Muscle layer of colon (tissue), 2 donors: ENCODE results near the gene RBM47.
"Not testable (repeated sequence)": the region's sequence is repeated elsewhere in the genome, so short reads cannot be mapped to it uniquely, and the experiment has no call there.

Experiments
- H3K27ac ChIP-seq: one replicate; pipeline ENCODE4 v1.7.0; 2013; ENCODE audit warnings: low read depth, mild to moderate bottlenecking, low read length, moderate library complexity
- H3K27me3 ChIP-seq, 2 donors: one replicate each; pipeline ENCODE4 v1.7.0; 2013; ENCODE audit warnings: low read length in 2 of 2, mild to moderate bottlenecking in 2 of 2; ENCODE audit not compliant: insufficient read depth in 2 of 2, control insufficient read depth in 1 of 2
- H3K36me3 ChIP-seq: one replicate; pipeline ENCODE4 v1.7.0; 2013; ENCODE audit warnings: mild to moderate bottlenecking, low read length; ENCODE audit not compliant: insufficient read depth
- H3K4me1 ChIP-seq: one replicate; pipeline ENCODE4 v1.7.0; 2013; ENCODE audit warnings: mild to moderate bottlenecking, low read length; ENCODE audit not compliant: insufficient read depth
- H3K4me3 ChIP-seq, 2 donors: one replicate each; pipeline ENCODE4 v1.7.0; 2013; ENCODE audit warnings: low read length in 2 of 2, low read depth in 1 of 2, mild to moderate bottlenecking in 1 of 2, moderate library complexity in 1 of 2
- H3K9ac ChIP-seq: one replicate; pipeline ENCODE4 v1.7.0; 2013; ENCODE audit warnings: low read length
- H3K9me3 ChIP-seq: one replicate; pipeline ENCODE4 v1.7.0; 2013; ENCODE audit warnings: mild to moderate bottlenecking, low read length
- donor health status: abdominal sarcoma.
- donor health status: Adenocarcinoma of cecum.

Gene RBM47

DNA sequence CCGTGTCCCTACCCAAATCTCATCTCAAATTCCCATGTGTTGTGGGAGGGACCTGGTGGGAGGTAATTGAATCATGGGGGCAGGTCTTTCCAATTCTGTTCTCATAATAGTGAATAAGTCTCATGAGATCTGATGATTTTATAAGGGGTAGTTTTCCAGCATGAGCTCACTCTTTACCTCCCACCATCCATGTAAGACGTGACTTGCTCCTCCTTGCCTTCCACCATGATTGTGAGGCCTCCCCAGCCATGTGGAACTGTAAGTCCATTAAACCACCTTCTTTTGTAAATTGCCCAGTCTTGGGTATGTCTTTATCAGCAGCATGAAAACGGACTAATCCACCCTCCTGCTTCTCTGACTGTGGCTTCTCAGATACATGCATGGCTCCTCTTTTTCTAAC is 222.2 kb downstream of the RBM47 start:
- not testable (repeated sequence) for H3K9me3 ChIP-seq, H3K4me1 ChIP-seq, H3K27me3 ChIP-seq, H3K27ac ChIP-seq, H3K9ac ChIP-seq, H3K36me3 ChIP-seq, H3K4me3 ChIP-seq

GRCh38 chr4:40406340-40406739 is 223.3 kb downstream of the RBM47 start:
- no peaks in the 10 kb centered on the region for H3K36me3 ChIP-seq
- H3K27ac ChIP-seq = no peak overlapping the region
- no peaks in the 10 kb centered on the region for H3K27me3 ChIP-seq
- no peak overlapping the region for H3K9ac ChIP-seq
- no peak overlapping the region for H3K4me3 ChIP-seq
- H3K4me1 ChIP-seq = no peaks in the 10 kb centered on the region
- no peaks in the 10 kb centered on the region for H3K9me3 ChIP-seq

GRCh38 chr4:40405193-40405592 is 224.5 kb downstream of the RBM47 start:
- Histone ChIP-seq H3K4me3 (no peak overlapping the region), H3K36me3 (no peaks in the 10 kb centered on the region), H3K27me3 (no peaks in the 10 kb centered on the region), H3K9ac (no peak overlapping the region), H3K4me1 (no peaks in the 10 kb centered on the region), H3K27ac (no peak overlapping the region), H3K9me3 (no peaks in the 10 kb centered on the region)

GRCh38 chr4:40403081-40403480 is 226.6 kb downstream of the RBM47 start:
- Histone ChIP-seq H3K36me3 (no peaks in the 10 kb centered on the region), H3K27me3 (no peaks in the 10 kb centered on the region), H3K4me3 (no peak overlapping the region), H3K9ac (no peak overlapping the region), H3K9me3 (no peaks in the 10 kb centered on the region), H3K4me1 (no peaks in the 10 kb centered on the region), H3K27ac (no peak overlapping the region)

- no peak overlapping the region for H3K9ac ChIP-seq
- H3K36me3 ChIP-seq = no peaks in the 10 kb centered on the region
- no peak overlapping the region for H3K4me3 ChIP-seq
- no peak overlapping the region for H3K27ac ChIP-seq
- H3K4me1 ChIP-seq = no peaks in the 10 kb centered on the region
- H3K27me3 ChIP-seq = no peaks in the 10 kb centered on the region
- H3K9me3 ChIP-seq = no peaks in the 10 kb centered on the region
Observed at GRCh38 chr4:40402556-40402955, 227.1 kb downstream of the RBM47 start.

GRCh38 chr4:40401631-40402030 is 228.0 kb downstream of the RBM47 start:
- H3K27ac ChIP-seq = no peak overlapping the region
- H3K9ac ChIP-seq = no peak overlapping the region
- no peaks in the 10 kb centered on the region for H3K4me1 ChIP-seq
- H3K9me3 ChIP-seq = no peaks in the 10 kb centered on the region
- no peaks in the 10 kb centered on the region for H3K36me3 ChIP-seq
- H3K4me3 ChIP-seq = no peak overlapping the region
- H3K27me3 ChIP-seq = no peaks in the 10 kb centered on the region

DNA sequence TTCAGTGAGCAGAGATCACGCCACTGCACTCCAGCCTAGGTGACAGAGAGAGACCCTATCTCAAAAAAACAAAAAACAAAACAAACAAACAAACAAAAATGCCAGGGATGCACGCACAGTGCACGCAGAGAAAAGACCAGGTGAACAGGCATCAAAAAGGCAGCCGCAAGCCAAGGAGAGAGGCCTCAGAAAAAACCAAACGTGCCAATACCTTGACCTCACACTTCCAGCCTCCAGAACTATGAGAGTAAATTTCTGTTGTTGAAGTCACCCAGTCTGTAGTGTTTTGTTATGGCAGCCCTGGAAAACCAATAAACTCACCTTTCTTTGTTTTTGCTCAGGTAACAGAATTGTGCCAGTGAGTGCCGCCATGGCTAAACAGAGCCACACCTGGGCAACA is 228.6 kb downstream of the RBM47 start:
- Histone ChIP-seq H3K9me3 (no peaks in the 10 kb centered on the region), H3K4me1 (peaks cover under 1% of the 10 kb centered on the region), H3K27ac (no peak overlapping the region), H3K27me3 (no peaks in the 10 kb centered on the region), H3K9ac (no peak overlapping the region), H3K4me3 (no peak overlapping the region), H3K36me3 (no peaks in the 10 kb centered on the region)

DNA sequence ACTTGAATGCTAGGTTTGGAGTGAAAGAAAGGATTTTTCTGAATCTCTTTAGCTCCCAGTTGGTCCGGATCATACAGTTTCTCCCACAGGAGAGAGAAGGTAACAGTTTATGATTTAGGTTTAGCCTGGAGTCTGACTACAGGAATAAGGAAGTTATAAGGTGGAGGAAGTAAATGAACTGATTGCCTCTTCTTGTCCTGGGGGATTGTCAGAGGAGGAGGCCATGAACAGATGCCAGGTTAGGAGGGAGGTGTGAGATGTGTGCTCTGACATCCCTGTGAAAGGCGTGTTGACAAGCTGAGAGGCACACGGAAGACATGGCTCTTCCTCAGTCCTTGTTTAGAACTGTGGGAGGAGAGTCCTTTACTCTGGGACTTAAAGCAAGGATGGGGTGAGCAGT is 230.1 kb downstream of the RBM47 start:
- Histone ChIP-seq H3K4me3 (no peak overlapping the region), H3K36me3 (no peaks in the 10 kb centered on the region), H3K27me3 (no peaks in the 10 kb centered on the region), H3K9ac (no peak overlapping the region), H3K9me3 (no peaks in the 10 kb centered on the region), H3K27ac (no peak overlapping the region), H3K4me1 (peaks cover 5% of the 10 kb centered on the region)

- H3K9me3 ChIP-seq = no peaks in the 10 kb centered on the region
- no peak overlapping the region for H3K4me3 ChIP-seq
- H3K27ac ChIP-seq = no peak overlapping the region
- peaks cover 5% of the 10 kb centered on the region for H3K4me1 ChIP-seq
- no peaks in the 10 kb centered on the region for H3K27me3 ChIP-seq
- no peak overlapping the region for H3K9ac ChIP-seq
- no peaks in the 10 kb centered on the region for H3K36me3 ChIP-seq
Observed at GRCh38 chr4:40395908-40396793, 233.5 kb downstream of the RBM47 start.

- Histone ChIP-seq H3K9ac (no peak overlapping the region), H3K27ac (no peak overlapping the region)
Observed at GRCh38 chr4:40395166-40395900, 234.3 kb downstream of the RBM47 start.

DNA sequence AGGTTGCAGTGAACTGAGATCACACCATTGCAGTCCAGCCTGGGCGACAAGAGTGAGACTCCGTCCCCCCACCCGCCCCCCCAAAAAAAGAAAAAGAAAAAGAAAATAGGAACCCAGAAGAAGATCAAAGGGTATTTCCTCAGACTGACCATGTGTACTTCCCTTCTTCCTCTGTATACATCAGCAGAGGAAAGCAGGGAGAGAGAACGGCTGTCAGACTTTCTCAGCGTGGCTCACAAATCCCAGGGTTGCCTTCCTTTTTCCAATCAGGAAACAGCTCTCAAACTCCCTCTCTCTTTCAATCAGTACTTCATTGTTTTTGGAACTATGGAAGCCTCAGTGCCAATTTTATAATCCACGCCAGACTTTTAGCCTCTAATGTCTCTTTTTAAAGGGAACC is 235.4 kb downstream of the RBM47 start:
- Histone ChIP-seq H3K27me3 (no peaks in the 10 kb centered on the region), H3K4me1 (peaks cover 5% of the 10 kb centered on the region), H3K27ac (no peak overlapping the region), H3K9me3 (no peaks in the 10 kb centered on the region), H3K9ac (no peak overlapping the region), H3K36me3 (no peaks in the 10 kb centered on the region), H3K4me3 (no peak overlapping the region)

More at GRCh38 chr4:40395166-40395900, 234.3 kb downstream of the RBM47 start:
- H3K9me3 ChIP-seq = no peaks in the 10 kb centered on the region
- no peaks in the 10 kb centered on the region for H3K27me3 ChIP-seq
- peaks cover 5% of the 10 kb centered on the region for H3K4me1 ChIP-seq
- no peaks in the 10 kb centered on the region for H3K36me3 ChIP-seq
- H3K4me3 ChIP-seq = no peak overlapping the region
